Bronchial epithelial cell (primary cell): ENCODE data around the gene AKR7A2. TPM values are rescaled to one million over a fixed set of nuclear protein-coding genes. Genes with fewer than 3 reads are reported as not detected.

Experiments
- DNase-seq: peaks from one replicate; pipeline ENCODE4 v3.0.0-alpha.2; 2010; ENCODE audit warnings: low read depth
- FAIRE-seq: peaks from 2 replicates; lab custom pipeline; 2011; peaks lifted over from hg19 to GRCh38; lab: Jason Lieb, UNC
- H3K27me3 ChIP-seq: 2 replicates; pipeline ENCODE4 v1.5.1; 2011; ENCODE audit warnings: low read length; ENCODE audit not compliant: control insufficient read depth, insufficient read depth
- H3K36me3 ChIP-seq: 2 replicates; pipeline ENCODE4 v1.5.1; 2011; ENCODE audit warnings: low read length; ENCODE audit not compliant: control insufficient read depth, insufficient read depth
- H3K4me3 ChIP-seq: 2 replicates; pipeline ENCODE4 v1.5.1; 2011; ENCODE audit warnings: mild to moderate bottlenecking, low read depth, low read length, control low read depth
- CTCF ChIP-seq: IDR thresholded peaks from 2 replicates; pipeline ENCODE4 v1.5.1; 2011; ENCODE audit warnings: mild to moderate bottlenecking, moderate library complexity, low read length, control low read depth, inconsistent platforms; ENCODE audit not compliant: insufficient read depth, severe bottlenecking
- total RNA-seq: library from RNA; depleted of rRNA; stranded (reverse); fragments of >200 nt; gene quantifications from 2 replicates; pipeline ENCODE4 v1.2.1, GENCODE V29; 2014

The AKR7A2 gene
- total RNA-seq, 1 donor from 2014 or later, result 54.8 TPM

- no peak for FAIRE-seq
- DNase-seq, result no peak
- TF ChIP-seq CTCF, result no peak
- H3K36me3 ChIP-seq, result peaks cover 29% of the 10 kb centered on the region
- H3K4me3 ChIP-seq, result no peak overlapping the region
- H3K27me3 ChIP-seq, result no peaks in the 10 kb centered on the region
These were observed 57.5 kb downstream of the AKR7A2 start for GRCh38 chr1:19254416-19254815.

Other genes with a start within 250 kb of the AKR7A2 start
- 66.1 and 97.4 TPM in 2 replicates for gene UBR4, start 101.9 kb downstream of the AKR7A2 start, total RNA-seq
- 45.8 and 60.8 TPM in 2 replicates for gene EMC1, start 60.6 kb downstream of the AKR7A2 start, total RNA-seq
- 26.0 and 55.5 TPM in 2 replicates for gene MRTO4, start 60.3 kb downstream of the AKR7A2 start, total RNA-seq
- 0.26 TPM in 2 replicates for gene AKR7A3, start 23.4 kb downstream of the AKR7A2 start, total RNA-seq
- gene SLC66A1, start 182 bp upstream of the AKR7A2 start, total RNA-seq, result 23.9 and 26.6 TPM in 2 replicates
- 73.5 and 100 TPM in 2 replicates for gene CAPZB, start 173.4 kb upstream of the AKR7A2 start, total RNA-seq